22Rv1 (cell line): ENCODE measurements around the gene GAP43.

ENCODE experiments used
- H3K27ac ChIP-seq: fragments of 450-650 bp; 2 replicates; pipeline ENCODE4 v1.5.1; 2017
- CTCF ChIP-seq: fragments of 450-650 bp; IDR thresholded peaks from 2 replicates; pipeline ENCODE4 v1.5.1; 2017; ENCODE audit warnings: mild to moderate bottlenecking
- ZFX ChIP-seq: fragments of 450-650 bp; IDR thresholded peaks from 2 replicates; pipeline ENCODE4 v1.6.1; 2017; ENCODE audit warnings: antibody characterized with exemption, borderline replicate concordance

The GAP43 gene

GRCh38 chr3:115630850-115631249 lies 7.5 kb downstream of the GAP43 start:
- TF ChIP-seq ZFX, result no peak
- TF ChIP-seq CTCF, result no peak
- H3K27ac ChIP-seq, result no peak overlapping the region

GRCh38 chr3:115632026-115632425 lies 8.7 kb downstream of the GAP43 start:
- H3K27ac ChIP-seq, result no peak overlapping the region
- TF ChIP-seq ZFX (no peak), CTCF (no peak)

- TF ChIP-seq CTCF, result no peak
- no peak for TF ChIP-seq ZFX
- no peak overlapping the region for H3K27ac ChIP-seq
Measured at GRCh38 chr3:115633467-115633866, 10.2 kb downstream of the GAP43 start.

GRCh38 chr3:115634052-115634451 lies 10.7 kb downstream of the GAP43 start:
- H3K27ac ChIP-seq, result no peak overlapping the region
- TF ChIP-seq CTCF (no peak), ZFX (no peak)

GRCh38 chr3:115635406-115635805 lies 12.1 kb downstream of the GAP43 start:
- no peak overlapping the region for H3K27ac ChIP-seq
- no peak for TF ChIP-seq ZFX
- TF ChIP-seq CTCF, result no peak

GRCh38 chr3:115638241-115638640 lies 14.9 kb downstream of the GAP43 start:
- TF ChIP-seq CTCF, result no peak
- no peak for TF ChIP-seq ZFX
- H3K27ac ChIP-seq, result no peak overlapping the region

- no peak overlapping the region for H3K27ac ChIP-seq
- TF ChIP-seq CTCF (no peak), ZFX (no peak)
Measured at GRCh38 chr3:115638991-115639390, 15.7 kb downstream of the GAP43 start.
